ENCODE data around the gene CEP112.
"Not testable (repeated sequence)": the region's sequence is repeated elsewhere in the genome, so short reads cannot be mapped to it uniquely, and the experiment has no call there.

The CEP112 gene

DNA sequence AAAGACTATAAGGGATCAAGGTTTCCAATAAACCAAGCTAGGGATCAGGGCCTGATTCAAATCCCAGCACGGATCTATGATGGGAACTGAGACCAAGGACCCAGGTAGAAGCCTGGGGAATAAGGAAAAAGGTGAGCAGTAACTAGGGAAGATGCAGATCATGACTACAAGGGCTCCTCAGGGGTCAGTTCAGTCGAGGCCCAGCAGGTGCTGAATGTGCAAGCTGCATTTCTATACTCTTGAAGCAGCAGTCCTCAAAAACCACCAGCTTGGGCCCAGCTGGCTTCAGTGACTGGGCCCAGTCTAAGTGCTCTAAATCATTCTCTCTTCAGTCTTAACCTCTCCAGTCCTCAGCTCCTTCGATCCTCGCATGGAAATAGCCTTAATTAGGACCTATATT is 401.7 kb downstream of the CEP112 start:
- DNase-seq (ENCODE audit: low read depth in 2 of 2, low spot score in 1 of 2) = no peak

DNA sequence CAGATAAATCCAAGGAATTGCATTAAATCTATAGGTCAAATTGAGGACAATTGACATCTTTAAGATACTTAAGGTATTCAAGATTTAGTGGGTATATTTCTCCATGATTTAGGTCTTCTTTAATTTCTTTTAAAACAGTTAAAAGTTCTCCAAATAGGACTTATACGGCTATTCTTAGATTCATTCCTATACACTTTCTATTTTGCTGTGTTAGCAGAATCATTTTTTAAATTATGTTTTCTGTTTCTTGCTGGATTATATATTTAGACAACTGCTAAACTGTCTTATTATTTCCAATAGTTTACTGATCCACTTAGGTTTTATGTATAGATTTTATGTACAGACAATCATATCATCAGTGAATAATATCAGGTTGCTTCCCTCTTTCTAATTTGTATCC is 404.4 kb downstream of the CEP112 start:
- no peak for DNase-seq (ENCODE audit: low read depth in 2 of 2, low spot score in 1 of 2)

DNA sequence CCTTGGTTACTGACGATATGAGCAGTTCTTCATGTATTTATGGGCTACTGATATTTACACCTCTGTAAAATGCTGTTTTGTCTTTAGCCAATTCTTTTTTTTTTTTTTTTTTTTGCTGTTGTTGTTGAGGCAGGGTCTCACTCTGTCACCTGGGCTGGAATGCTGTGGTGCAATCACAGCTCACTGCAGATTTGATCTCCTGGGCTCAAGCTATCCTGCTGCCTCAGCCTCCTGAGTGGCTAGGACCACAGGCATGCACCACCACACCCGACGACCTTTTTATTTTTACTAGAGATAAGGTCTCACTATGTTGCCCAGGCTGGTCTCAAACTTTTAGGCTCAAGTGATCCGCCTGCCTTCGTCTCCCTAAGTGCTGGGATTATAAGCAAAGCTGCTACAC is 405.5 kb downstream of the CEP112 start:
- DNase-seq (ENCODE audit: low read depth in 2 of 2, low spot score in 1 of 2) = no peak

DNA sequence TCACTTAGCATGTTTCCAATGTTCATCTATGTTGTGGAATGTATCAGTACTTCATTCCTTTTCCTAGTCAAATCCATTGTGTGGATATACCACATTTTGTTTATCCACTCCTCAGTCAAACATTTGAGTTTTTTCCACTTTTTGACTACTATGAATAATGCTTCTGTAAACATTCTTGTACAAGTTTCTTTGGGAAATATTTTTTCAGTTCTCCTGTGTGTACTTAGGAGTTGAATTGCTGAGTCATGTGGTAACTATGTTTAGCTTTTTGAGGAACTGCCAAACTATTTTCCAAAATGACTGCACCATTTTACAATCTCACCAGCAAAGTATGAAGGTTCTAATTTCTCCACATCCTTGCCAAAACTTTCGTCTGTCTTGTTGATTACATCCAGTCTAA is 406.8 kb downstream of the CEP112 start:
- DNase-seq (ENCODE audit: low read depth in 2 of 2, low spot score in 1 of 2) = no peak

DNA sequence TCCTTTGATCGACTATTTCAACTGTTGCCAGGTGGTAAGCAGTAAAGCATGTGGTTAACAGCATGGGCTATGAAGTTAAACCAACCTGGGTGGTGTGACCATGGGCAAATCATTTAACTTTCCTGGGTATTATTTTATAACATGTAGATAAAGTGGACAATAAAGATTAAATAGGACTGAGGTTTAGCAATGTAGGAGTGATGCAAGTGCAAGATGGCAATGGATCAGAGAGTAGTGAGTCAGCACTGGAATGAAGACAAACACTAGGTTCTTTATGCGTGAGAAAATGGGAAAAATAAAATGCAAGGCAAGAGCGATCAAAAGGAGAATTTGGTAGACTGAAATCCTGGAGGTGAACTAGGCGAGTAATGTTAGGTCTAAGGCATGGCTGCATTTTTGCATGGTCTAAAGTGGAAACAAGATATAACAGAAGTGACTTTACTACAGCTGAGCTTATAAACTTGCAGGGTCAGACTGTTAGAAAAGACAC is 408.0 kb downstream of the CEP112 start:
- DNase-seq (ENCODE audit: low read depth in 2 of 2, low spot score in 1 of 2) = no peak

DNA sequence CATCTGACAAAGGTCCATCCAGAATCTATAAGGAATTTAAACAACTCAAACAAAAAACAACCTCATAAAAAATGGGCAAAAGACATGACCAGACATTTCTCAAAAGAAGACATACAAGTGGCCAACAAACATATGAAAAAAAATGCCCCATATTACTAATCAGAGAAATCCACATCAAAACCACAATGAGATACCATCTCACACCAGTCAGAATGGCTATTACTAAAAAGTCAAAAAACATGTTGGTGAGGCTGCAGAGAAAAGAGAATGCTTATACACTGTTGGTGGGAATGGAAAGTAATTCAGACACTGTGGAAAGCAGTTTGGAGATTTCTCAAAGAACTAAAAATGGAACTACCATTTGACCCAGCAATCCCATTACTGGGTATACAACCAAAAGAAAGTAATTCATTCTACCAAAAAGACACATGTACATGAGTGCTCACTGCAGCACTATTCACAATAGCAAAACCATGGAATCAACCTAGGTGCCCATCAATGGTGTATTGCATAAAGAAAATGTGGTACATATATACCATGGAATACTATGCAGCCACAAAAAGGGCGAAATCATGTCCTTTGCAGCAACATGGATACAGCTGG is 409.7 kb downstream of the CEP112 start:
- DNase-seq (ENCODE audit: low read depth in 2 of 2, low spot score in 1 of 2) = not testable (repeated sequence)

DNA sequence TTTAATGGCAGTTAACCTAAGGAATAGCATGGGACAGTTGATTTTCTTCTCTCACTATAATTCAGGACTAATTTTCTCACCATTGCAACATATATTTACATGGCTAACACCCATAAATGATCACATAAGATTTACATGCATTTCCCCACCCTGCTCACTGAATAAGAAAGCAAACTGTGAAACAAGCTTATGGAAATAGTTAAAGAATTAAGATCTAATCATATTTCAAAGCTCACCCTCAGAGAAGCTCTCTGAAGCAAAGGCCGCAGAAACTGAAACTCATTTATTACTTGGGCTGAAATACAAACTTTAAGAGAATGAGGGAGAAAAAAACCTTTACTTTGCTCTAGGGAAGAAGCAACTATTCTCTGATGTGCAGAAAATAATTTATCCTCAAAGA is 411.8 kb downstream of the CEP112 start:
- no peak for DNase-seq (ENCODE audit: low read depth in 2 of 2, low spot score in 1 of 2)

DNA sequence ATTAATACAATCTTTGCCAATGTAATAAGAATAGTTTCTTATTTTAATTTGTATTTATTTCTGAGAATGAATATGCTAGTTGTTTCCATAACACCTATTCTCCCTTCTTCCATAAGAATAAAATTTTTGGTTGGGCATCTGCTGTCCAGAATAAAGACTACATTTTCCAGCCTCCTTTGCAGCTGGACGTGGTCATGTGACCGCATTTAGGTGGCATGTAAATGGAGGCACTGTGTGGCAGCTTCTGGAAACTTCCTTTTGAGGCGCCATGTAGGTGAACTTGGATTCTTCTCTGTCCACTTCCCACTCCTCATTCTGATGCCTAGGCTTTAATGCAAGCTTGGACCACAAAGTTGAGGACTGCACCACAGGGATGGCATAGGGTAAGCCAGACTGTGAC is 415.0 kb downstream of the CEP112 start:
- DNase-seq (ENCODE audit: low read depth in 2 of 2, low spot score in 1 of 2) = no peak

DNA sequence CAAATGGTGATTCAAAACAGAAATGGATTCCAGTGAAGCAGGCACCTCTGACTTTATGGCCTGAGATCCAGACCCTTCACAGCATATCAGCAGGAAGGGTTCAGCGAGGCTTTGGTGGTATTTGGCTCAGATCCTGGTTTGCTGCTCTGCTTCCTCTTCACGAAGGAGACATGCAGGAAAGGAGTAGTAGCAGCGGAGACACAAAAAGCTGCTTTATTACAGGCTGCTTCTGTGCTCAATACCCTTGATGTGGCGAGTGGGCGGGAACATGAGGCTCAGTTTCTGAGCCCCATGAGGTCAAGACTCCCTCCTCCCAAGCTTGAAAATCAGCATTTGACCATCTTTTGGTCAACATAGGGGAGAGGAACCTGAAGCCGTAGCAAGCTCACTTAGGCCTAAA is 417.1 kb downstream of the CEP112 start:
- no peak for DNase-seq (ENCODE audit: low read depth in 2 of 2, low spot score in 1 of 2)

DNA sequence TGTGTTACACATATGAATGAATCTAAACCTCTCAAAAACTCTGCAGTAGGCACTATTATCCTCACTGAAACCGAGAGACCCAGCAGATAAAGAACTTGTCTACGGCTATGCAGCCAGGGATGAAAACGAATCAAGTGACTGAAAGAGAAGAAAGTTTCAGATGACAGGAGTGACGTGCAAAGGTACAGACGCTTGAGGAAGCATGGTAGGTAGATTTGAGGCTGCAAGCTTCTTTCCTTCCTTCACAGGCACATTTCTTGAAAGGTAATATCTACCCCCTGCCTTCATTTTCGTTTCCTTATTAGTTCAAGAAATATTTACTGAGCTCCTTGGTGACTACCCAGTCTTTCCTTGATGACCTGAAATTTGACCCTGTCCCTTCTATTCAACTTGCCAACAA is 418.9 kb downstream of the CEP112 start:
- no peak for DNase-seq (ENCODE audit: low read depth in 2 of 2, low spot score in 1 of 2)

DNA sequence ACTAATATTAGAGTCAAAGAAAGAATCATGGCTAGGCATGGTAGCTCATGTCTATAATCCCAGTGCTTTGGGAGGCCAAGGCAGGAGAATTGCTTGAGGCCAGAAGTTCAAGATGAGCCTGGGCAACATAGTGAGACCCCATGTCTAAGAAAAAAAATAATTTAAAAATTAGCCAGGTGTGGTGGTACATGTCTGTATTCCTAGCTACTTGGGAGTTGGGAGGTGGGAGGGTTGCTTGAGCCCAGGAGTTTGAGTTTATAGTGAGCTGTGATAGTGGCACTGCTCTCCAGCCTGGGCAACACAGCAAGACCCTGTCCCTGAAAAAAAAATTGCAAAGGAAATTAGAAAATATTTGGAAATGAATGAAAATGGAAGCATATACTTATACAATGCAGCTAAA is 420.2 kb downstream of the CEP112 start:
- DNase-seq (ENCODE audit: low read depth in 2 of 2, low spot score in 1 of 2) = no peak

DNA sequence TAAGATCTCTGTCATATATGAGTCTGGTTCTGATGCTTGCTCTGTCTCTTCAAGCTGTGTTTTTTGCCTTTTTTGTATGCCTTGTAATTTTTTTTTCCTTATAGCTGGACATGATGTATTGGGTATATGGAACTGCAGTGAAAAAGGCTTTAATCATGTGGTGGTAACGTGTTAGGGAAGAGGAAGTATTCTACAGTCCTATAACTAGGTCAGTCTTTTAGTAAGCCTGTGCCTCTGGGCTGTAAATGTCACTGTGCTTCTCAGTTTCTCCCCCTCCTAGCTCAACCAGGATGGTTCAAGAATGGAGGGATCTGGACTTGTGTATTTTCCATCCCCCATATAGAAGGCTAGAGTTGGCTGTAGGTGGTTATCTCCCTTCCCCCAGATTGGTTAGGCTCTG is 428.1 kb downstream of the CEP112 start:
- no peak for DNase-seq (ENCODE audit: low read depth in 2 of 2, low spot score in 1 of 2)

DNA sequence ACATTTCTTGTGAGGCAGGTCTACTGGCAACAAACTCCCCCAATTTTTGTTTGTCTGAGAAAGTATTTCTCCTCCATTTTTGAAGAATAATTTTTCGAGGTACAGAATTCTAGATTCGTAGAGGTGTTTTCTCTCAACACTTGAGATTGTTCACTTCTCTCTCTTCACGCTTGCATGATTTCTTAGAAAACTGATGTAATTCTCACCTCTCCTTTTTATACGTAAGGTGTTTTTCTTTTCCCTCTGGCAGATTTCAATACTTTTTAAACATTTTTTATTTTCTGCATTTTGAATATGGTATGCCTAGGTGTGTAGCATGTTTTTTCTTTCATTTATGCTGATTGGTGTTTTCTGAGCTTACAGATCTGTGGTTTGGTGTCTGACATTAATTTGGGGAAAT is 429.0 kb downstream of the CEP112 start:
- DNase-seq (ENCODE audit: low read depth in 2 of 2, low spot score in 1 of 2) = no peak

DNA sequence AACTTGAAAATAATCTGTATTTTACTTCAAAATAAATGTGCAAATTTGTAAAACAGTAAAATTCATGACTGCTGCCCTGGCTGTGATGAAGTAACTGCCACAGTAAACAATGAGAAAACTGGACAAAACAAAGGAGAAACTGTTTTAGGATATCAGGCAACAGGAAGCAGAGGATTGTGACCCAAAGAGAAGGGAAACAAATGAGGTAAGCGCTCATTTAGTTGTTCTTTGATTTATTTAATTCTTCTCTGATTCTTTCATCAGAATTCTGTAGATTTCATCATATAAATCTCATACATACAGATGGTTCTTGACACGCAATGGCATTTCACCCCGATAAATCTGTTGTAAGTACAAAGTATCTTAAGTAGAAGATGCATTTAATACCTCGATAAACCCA is 432.4 kb downstream of the CEP112 start:
- no peak for DNase-seq (ENCODE audit: low read depth in 2 of 2, low spot score in 1 of 2)

DNA sequence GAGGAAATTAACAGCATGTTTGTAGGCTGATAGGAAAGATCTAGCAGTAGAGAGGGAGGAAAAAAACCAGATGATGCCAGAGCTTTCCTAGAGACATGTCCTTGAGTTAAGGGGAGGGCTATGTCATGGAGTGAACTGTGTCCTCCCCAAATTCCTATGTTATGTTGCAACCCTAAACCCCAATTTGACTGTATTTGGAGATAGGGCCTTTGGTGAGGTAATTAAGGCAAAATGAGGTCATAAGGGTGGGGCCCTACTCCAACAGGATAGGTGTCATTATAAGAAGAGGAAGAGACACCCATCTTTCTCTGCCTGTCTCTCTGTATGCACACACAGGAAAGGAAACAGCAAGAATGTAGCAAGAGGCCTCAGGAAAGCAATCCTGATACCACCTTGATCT is 435.2 kb downstream of the CEP112 start:
- no peak for DNase-seq (ENCODE audit: low read depth in 2 of 2, low spot score in 1 of 2)

DNA sequence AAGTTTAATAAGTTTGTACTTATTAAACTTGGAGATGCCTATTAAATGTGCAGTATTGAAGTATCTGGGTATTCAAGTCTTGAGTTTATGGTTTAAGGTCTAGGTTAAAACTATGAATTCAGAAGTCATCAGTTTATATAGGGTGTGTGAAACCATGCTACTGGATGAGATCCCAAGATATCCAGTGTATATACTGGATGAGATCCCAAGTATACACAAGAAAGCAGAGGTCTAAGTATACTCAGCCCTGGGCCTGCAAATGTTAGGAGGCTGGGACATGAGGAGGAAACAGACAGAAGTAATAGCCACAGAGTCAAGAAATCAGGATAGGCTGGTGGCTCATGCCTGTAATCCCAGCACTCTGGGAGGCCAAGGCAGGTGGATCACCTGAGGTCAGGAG is 436.1 kb downstream of the CEP112 start:
- DNase-seq (ENCODE audit: low read depth in 2 of 2, low spot score in 1 of 2) = no peak

DNA sequence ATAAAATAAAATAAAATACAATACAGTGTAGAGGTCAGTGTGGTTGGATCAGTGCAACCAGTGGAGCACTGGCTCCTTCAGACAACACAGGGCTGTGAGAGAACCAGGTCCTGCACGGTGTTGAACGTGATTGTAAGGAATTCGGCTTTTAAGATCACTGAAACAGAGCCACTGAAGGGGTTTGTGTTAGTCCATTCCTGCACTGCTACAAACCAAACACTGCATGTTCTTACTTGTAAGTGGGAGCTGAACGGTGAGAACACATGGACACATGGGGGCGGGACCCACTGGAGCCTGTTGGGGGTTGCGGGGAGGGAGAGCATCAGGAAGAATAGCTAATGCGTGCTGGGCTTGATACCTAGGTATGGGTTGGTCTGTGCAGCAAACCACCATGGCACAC is 437.3 kb downstream of the CEP112 start:
- no peak for DNase-seq (ENCODE audit: low read depth in 2 of 2, low spot score in 1 of 2)

DNA sequence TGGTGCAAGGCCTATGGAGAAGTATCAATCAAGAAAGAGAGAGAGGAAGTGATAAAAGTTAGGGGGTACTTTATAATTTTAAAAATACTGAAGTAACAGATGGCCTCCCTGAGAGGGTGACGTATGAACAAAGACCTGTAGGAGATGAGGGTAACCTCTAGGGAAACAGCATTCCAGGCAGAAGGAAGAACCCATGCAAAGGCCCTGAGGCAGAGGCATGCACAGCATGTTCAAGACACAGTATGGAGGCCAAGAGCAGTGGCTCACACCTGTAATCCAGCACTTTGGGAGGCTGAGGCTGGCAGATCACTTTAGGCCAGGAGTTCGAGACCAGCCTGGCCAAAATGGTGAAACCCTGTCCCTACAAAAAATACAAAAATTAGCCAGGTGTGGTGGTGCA is 437.9 kb downstream of the CEP112 start:
- DNase-seq (ENCODE audit: low read depth in 2 of 2, low spot score in 1 of 2) = no peak

DNA sequence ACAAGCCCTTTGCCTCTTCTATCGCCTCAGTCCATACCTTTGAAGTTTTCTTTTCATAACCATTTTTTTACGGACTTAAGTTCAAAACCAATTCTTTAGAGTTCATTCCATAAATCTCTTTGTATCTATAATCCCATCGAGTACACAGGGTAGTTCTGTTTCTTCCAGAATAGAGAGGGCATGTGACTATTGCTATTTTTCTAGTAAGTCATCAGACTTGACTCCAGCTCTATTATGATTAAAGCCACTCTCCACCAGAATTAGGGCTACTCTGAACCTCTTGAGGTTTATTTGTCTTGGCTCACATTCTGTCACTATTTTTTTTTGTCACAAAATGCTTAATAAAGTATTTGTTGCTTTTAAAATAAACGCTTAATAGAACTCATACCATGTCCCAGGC is 438.6 kb downstream of the CEP112 start:
- no peak for DNase-seq (ENCODE audit: low read depth in 2 of 2, low spot score in 1 of 2)

DNA sequence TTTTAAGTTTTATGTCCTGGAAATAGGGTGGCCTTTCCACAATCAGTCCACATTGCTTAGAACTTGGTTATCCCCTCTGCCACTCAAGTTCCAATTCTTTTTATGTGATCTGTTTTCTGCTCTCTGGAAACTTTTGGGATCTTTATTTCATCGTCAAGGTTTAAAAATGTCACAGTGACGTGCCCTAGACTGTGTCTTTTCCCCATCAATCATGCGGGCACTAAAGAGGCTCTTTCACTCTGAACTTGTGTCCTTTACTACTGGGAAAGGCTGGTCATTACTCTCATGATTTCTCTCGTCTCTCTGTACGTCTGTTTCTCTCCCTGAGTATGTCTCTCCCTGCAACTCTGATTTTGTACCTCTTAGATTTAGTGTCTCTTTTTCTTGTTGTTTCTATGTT is 440.7 kb downstream of the CEP112 start:
- DNase-seq (ENCODE audit: low read depth in 2 of 2, low spot score in 1 of 2) = no peak

DNA sequence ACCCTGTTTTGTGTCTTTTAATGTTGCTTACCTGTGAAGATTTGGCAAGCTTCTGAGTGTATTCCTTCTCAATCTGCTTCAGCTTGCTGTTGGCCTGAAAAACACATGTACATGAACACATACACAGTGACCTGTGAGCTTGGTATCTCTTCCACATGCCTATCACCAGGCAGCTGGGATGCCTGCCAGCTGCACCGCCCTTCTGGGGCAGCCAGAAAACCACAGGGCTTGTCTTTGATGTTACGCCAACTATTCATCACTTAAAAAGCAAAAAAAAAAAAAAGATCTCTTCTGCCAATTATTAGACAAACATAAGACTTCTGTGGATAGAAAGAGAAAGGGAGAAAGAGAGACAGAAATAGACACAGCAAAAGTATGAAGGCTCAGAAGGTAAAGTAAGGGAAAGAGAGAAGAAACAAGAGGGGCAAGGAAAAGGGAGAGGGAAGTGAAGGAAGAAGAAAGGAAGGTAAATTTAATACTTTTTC is 441.3 kb downstream of the CEP112 start:
- DNase-seq (ENCODE audit: low read depth in 2 of 2, low spot score in 1 of 2) = no peak

DNA sequence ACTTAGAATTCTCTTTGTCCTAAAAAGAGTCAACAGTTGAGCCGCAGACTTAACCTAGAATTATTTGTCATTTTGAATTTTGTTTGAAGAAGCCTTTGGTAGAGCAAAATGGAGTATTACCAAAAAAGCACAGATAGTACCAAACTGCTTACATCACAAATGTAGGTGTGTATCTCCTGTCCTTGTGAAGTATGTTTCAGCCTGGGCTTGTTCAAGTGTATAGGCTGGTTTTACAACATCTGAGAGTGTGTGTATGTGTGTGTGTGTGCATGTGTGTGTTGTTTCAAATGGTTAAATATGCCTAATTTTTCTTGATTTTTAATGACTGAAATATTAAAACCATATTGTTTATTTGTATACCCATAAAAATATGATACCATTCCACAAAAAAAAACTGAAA is 441.8 kb downstream of the CEP112 start:
- DNase-seq (ENCODE audit: low read depth in 2 of 2, low spot score in 1 of 2) = no peak

DNA sequence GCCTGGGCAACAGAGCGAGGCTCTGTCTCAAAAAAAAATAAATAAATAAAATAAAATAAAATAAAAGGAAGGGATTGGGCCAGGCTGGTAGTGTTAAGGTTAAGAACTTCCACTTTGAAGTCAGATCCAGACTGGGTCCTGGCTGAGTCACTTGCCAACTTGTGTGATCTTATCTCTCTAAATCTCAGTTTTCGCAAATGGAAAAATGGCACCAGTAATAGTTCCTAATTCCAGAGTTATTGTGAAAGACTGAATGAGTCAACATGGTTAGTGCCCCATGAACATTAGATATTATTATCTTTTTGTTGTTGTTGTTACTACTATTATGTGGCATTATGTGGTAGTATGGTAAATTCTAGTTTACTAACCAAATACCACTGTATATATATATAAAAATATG is 442.5 kb downstream of the CEP112 start:
- DNase-seq (ENCODE audit: low read depth in 2 of 2, low spot score in 1 of 2) = no peak

DNA sequence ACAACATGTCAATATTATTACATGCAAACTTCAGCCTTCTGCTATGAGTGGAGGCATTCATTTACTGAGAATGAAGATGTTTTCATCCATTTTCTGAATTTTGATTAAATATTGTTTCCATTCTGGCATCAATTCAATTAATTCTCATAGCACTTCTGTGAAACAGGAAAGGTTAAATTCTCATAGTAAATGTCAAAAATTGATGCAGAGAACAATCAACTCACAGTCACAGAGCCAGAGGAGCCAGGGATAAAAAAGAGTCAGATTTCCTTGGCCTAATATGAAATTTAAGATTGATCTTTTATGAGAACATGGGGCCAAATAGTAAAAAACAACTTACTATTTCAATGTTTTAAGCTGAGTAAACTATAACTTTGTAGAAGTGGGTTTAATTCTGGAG is 446.7 kb downstream of the CEP112 start:
- DNase-seq (ENCODE audit: low read depth in 2 of 2, low spot score in 1 of 2) = no peak
